GM10266 (cell line): Measurements from ENCODE around the gene PNPLA8.
"Not testable (repeated sequence)": the region's sequence is repeated elsewhere in the genome, so short reads cannot be mapped to it uniquely, and the experiment has no call there.

ENCODE experiments used
- DNase-seq: peaks from one replicate; pipeline ENCODE4 v3.0.0; 2012; ENCODE audit errors: extremely low spot score
- TF ChIP-seq, protein P1 (sequence below): IDR thresholded peaks from 2 replicates; pipeline ENCODE4 v1.5.1; 2012; ENCODE audit warnings: mild to moderate bottlenecking, low read depth; ENCODE audit not compliant: control insufficient read depth, insufficient read depth; ENCODE audit errors: missing control alignments

Gene PNPLA8

DNA sequence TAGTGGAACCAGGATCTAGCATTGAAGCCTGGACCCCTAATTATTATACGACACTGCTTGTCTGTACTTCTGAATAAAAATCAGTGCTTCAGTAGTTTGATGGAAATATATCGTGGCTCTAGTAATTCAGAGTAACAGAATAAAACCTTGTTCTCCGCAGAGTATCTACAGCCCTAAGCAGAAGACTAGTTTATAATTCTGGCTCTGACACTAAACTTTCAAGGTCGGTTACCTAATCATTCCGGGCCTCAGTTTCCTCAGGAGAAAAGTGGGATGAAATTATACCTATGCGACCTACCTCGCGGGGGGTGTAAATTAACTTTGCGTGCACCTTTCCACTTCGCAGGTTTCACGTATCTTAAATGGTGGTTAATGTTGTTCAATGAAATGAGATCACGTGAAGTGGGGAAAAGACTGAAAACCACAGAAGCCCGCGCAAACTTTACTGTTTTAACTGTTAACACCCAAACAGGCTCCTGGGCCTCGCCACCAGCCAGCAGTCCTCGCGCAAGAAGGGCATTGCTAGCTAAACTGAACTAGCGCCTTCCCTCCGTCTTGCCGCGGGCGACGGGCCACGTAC is 43.0 kb upstream of the PNPLA8 start:
- TF ChIP-seq, protein P1, sequence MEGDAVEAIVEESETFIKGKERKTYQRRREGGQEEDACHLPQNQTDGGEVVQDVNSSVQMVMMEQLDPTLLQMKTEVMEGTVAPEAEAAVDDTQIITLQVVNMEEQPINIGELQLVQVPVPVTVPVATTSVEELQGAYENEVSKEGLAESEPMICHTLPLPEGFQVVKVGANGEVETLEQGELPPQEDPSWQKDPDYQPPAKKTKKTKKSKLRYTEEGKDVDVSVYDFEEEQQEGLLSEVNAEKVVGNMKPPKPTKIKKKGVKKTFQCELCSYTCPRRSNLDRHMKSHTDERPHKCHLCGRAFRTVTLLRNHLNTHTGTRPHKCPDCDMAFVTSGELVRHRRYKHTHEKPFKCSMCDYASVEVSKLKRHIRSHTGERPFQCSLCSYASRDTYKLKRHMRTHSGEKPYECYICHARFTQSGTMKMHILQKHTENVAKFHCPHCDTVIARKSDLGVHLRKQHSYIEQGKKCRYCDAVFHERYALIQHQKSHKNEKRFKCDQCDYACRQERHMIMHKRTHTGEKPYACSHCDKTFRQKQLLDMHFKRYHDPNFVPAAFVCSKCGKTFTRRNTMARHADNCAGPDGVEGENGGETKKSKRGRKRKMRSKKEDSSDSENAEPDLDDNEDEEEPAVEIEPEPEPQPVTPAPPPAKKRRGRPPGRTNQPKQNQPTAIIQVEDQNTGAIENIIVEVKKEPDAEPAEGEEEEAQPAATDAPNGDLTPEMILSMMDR: no peak
- DNase-seq: no peak

DNA sequence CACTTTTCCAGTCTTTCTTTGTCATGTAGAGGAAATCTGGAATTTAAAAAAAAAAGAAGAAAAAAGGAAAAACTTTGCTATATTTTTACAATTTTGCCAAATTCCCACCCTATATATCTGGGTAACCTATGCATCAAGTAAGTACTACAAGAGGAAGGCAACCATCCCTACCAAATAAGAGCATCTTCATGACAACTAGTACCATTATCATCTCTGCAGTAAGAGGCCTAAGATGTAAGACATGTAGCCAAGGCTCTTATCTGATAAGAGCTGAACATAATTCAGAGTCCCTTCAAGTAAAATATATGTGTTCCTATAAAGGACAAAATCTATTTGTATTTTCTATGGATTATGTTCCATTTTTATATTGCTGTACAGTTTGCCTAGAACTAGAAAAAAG is 40.1 kb upstream of the PNPLA8 start:
- TF ChIP-seq, protein P1: no peak
- no peak for DNase-seq

DNA sequence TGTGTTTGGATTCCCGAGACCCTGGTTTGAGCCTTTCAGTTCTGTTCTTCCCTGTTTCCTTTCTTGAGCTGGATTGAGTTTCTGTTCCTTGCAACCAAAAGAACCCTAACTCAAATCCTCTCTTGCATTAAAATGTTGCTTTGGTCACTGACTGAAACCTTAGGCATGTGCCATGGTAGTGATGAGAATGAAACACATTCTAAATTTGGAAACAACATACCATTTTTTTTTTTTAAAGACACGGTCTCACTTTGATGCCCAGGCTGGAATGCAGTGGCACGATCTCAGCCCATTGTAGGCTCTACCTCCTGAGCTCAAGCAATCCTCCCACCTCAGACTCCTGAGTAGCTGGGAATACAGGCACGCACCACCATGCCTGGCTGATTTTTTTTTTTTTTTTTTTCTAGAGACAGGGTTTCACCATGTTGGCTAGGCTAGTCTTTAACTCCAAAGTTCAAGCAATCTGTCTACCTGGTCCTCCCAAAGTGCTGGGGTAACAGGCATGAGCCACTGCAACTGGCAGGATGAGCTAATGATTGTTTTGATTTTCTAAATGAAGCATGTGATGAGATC is 35.2 kb upstream of the PNPLA8 start:
- DNase-seq: no peak
- TF ChIP-seq, protein P1: no peak

DNA sequence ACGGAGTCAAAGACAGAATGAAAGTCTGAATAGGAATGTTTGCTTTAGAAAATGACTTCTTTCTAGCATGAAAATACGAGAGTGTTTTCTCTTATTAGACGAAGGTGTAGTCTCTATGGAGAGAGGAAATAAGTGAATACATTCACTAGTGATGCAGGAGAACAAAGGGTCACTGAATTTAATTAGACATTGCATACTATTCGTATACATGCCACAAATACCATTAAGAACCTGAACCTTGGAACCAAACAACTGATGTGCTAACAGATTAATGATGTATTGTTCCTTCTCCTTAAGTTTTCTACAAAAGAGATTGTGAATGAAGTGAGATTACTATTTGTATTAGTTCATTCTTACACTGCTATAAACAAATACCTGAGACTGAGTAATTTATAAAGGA is 33.3 kb upstream of the PNPLA8 start:
- no peak for DNase-seq
- TF ChIP-seq, protein P1: no peak

DNA sequence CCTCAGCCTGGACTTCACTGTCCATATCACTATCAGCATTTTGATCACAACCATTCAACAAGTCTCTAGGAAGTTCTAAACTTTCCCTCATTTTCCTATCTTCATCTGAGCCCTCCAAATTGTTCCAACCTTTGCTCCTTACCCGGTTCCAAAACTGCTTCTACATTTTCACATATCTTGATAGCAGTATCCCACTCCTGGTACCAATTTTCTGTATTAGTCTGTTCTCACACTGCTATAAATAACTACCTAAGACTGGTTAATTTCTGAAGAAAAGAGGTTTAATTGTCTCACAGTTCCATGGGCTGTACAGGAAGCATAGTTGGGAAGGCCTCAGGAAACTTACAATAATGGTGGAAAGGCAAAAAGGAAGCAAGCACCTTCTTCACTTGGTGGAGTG is 31.7 kb upstream of the PNPLA8 start:
- DNase-seq: no peak
- TF ChIP-seq, protein P1: no peak

DNA sequence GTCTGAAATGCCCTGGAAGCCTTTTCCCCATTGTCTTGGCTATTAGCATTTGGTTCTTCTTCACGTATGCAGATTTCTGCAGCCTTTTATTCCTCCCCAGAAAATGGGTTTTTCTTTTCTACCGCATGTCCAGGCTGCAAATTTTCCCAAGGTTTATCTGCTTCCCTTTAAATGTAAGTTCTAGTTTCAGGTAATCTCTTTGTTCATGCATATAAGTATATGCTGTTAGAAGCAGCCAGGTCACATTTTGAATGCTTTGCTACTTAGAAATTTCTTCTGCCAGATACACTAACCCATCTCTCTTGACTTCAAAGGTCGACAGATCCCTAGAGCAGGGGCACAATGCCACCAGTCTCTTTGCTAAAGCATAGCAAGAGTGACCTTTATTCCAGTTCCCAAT is 31.3 kb upstream of the PNPLA8 start:
- DNase-seq: no peak
- TF ChIP-seq, protein P1: no peak

DNA sequence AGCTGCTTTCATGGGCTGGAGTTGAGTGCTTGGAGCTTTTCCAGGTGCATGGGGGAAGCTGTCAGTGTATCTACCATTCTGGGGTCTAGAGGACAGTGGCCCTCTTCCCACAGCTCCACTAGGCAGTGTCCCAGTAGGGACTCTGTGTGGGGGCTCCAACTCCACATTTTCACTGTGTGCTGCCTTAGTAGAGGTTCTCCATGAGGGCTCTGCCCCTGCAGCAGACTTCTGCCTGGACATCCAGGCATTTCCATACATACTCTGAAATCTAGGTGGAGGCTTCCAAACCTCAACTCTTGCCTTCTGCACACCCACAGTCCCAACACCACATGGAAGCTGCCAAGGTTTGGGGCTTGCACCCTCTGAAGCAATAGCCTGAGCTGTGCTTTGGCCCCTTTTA is 30.7 kb upstream of the PNPLA8 start:
- DNase-seq: not testable (repeated sequence)

DNA sequence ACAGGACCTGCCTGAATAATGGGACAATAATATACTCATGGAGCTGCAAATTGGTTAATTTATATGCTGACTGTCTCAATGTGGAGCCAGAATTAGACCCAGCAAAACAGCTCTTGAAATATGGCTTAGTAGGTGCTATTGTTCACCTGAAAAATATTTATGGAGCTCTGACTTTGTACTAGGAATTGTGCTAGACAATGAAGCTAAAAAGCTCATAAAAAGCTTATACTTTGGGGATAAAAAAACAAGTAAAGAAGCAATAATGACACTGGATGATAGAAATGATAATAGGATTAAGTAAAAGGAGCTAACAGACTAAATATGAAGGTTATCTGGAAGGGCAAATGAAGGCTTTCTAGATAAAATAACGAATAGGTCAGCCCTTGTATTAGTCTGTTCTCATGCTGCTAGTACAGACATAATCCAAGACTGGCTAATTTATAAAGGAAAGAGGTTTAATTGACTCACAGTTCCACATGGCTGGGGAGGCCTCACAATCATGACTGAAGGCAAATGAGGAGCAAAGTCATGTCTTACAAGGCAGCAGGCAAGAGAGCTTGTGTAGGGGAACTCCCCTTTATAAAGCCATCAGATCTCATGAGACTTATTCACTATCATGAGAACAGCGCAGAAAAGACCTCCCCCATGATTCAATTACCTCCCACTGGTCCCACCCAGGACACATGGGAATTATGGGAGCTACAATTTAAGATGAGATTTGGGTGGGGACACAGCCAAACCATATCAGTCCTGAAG is 22.4 kb upstream of the PNPLA8 start:
- not testable (repeated sequence) for DNase-seq
